ENCODE data around the gene TMPRSS11B. TPM values are rescaled to one million over a fixed set of nuclear protein-coding genes. Genes with fewer than 3 reads are reported as not detected.
A peak's percentile ranks its signal among the peaks of the same experiment; 100 is the strongest.

TMPRSS11B gene
- total and polyA plus RNA-seq, 2 experiments from 2014 or later, result not detected

GRCh38 chr4:68250151-68250930 lies 4.8 kb upstream of the TMPRSS11B start (continued):
- TF ChIP-seq STAT1 (IDR thresholded peaks at IDR 0.05; ENCODE audit: unreplicated experiment) (no peak), POLR2AphosphoS5 (IDR thresholded peaks at IDR 0.05; ENCODE audit: low read depth) (no peak), ZNF462 (CRISPR knock-in tag; IDR thresholded peaks at IDR 0.05) (no peak), NANOG (IDR thresholded peaks at IDR 0.05; ENCODE audit: borderline replicate concordance) (no peak), JUNB (IDR thresholded peaks at IDR 0.05; ENCODE audit: unreplicated experiment) (no peak), ETS1 (IDR thresholded peaks at IDR 0.05) (no peak)

- no peaks in the 10 kb centered on the region for H3K27me3 ChIP-seq (ENCODE audit: insufficient read depth)
- H3K36me3 Mint-ChIP-seq (ENCODE audit: low read depth), result no peaks in the 10 kb centered on the region
- no peaks in the 10 kb centered on the region for H4K20me1 ChIP-seq (replicated peaks; ENCODE audit: insufficient read depth)
- no peaks in the 10 kb centered on the region for H3K9me2 ChIP-seq (ENCODE audit: insufficient read depth)
- H3K4me1 ChIP-seq (ENCODE audit: insufficient read depth), result no peaks in the 10 kb centered on the region
- peak overlapping the region; percentile 24; the same call in 1 of the 2 replicates for H2AFZ ChIP-seq
- ATAC-seq (no peak), DNase-seq (ENCODE audit: low spot score) (no peak)
- peaks cover 2% of the 10 kb centered on the region for H3K27me3 Mint-ChIP-seq (ENCODE audit: insufficient read depth, low read depth, poor library complexity)
- H3K4me1 Mint-ChIP-seq, result no peaks in the 10 kb centered on the region
- no peaks in the 10 kb centered on the region for H3K79me2 ChIP-seq (replicated peaks; ENCODE audit: insufficient read depth)
- H3K9me3 Mint-ChIP-seq, result no peaks in the 10 kb centered on the region
- TF ChIP-seq STAT1 (IDR thresholded peaks at IDR 0.05; ENCODE audit: unreplicated experiment), result no peak
- no peak for TF ChIP-seq ZNF462 (CRISPR knock-in tag; IDR thresholded peaks at IDR 0.05)
- no peak for TF ChIP-seq EZH2phosphoT487 (IDR thresholded peaks at IDR 0.05; ENCODE audit: unreplicated experiment)
- TF ChIP-seq EZH2 (IDR thresholded peaks at IDR 0.05; ENCODE audit: low read depth, unreplicated experiment), result no peak
- H3K4me3 ChIP-seq, result no peak overlapping the region
- H3K4me3 Mint-ChIP-seq, result no peak overlapping the region
- no peak overlapping the region for H3K4me2 ChIP-seq
- H3K27ac Mint-ChIP-seq, result no peak overlapping the region
- H3K27ac ChIP-seq (ENCODE audit: low read depth), result no peak overlapping the region
- H3F3A ChIP-seq (replicated peaks; ENCODE audit: low read depth), result no peaks in the 10 kb centered on the region
- no peaks in the 10 kb centered on the region for H3K36me3 ChIP-seq (ENCODE audit: insufficient read depth)
Observed at GRCh38 chr4:68249434-68249833, 3.9 kb upstream of the TMPRSS11B start.

Measured in GM23338 (cell line).